ENCODE data around the gene DNASE1L2. TPM values are rescaled to one million over a fixed set of nuclear protein-coding genes. Genes with fewer than 3 reads are reported as not detected.

Gene DNASE1L2
- total and polyA plus RNA-seq, 2 of the 8 experiments (the other 6 are each of a cell fraction or from before 2014, with no cell fraction given) = 0.35 to 0.97 TPM

GRCh38 chr16:2226918-2227317 is 9.3 kb upstream of the DNASE1L2 start:
- Histone ChIP-seq H3K9me3 (ENCODE audit: insufficient read depth in 2 of 2, low read depth in 1 of 2, low read length in 1 of 2) (no peaks in the 10 kb centered on the region), H3K4me2 (ENCODE audit: insufficient read depth in 1 of 2, low read depth in 2 of 2, low read length in 2 of 2) (no peak overlapping the region), H4K20me1 (replicated peaks in 1 of 2; ENCODE audit: control insufficient read depth in 1 of 2, insufficient read depth in 2 of 2, low read length in 2 of 2) (peaks cover 9 to 15% of the 10 kb centered on the region in 2 experiments), H3K79me1 (ENCODE audit: low read depth, low read length) (peaks cover 3% of the 10 kb centered on the region; the same call in 1 of the 2 replicates), H4K91ac (replicated peaks; ENCODE audit: insufficient read length, low read length) (no peak overlapping the region), H3K79me2 (ENCODE audit: control insufficient read depth in 1 of 2, insufficient read depth in 2 of 2, low read length in 2 of 2) (peaks cover 3 to 29% of the 10 kb centered on the region in 2 experiments; a peak in 2 of 4 replicates), H2BK5ac (ENCODE audit: low read depth, low read length) (no peak overlapping the region), H3K9ac (replicated peaks in 1 of 4; ENCODE audit: extremely low read depth in 1 of 4, low read depth in 3 of 4, low read length in 3 of 4) (no peak overlapping the region), H3K27me3 (replicated peaks in 1 of 4; ENCODE audit: control insufficient read depth in 3 of 4, extremely low read depth in 1 of 4, insufficient read depth in 3 of 4, low read length in 3 of 4) (no peaks in the 10 kb centered on the region), H2AK5ac (ENCODE audit: low read depth, low read length) (no peak overlapping the region), H4K8ac (ENCODE audit: extremely low read depth, insufficient read depth, low read length) (no peak overlapping the region), H3K14ac (ENCODE audit: insufficient read length) (no peak overlapping the region), H3K23me2 (ENCODE audit: low read depth, low read length) (no peaks in the 10 kb centered on the region), H4K5ac (ENCODE audit: insufficient read length, low read depth, low read length) (no peak overlapping the region), H2BK12ac (ENCODE audit: low read depth, low read length) (no peak overlapping the region), H2BK120ac (replicated peaks; ENCODE audit: low read depth, low read length) (no peak overlapping the region), H3K4ac (replicated peaks; ENCODE audit: insufficient read length, low read depth, low read length) (no peak overlapping the region), H3K4me3 (ENCODE audit: extremely low read depth in 1 of 4, insufficient read depth in 2 of 4, low read depth in 3 of 4, low read length in 4 of 4) (no peak overlapping the region), H3K4me1 (replicated peaks in 1 of 4; ENCODE audit: control insufficient read depth in 3 of 4, insufficient read depth in 4 of 4, low read length in 3 of 4) (no peaks in the 10 kb centered on the region), H3K23ac (ENCODE audit: insufficient read length) (no peak overlapping the region), H2BK15ac (ENCODE audit: low read length) (no peak overlapping the region), H2BK20ac (ENCODE audit: low read length) (no peak overlapping the region), H3K36me3 (ENCODE audit: control insufficient read depth in 2 of 4, insufficient read depth in 4 of 4, low read length in 3 of 4) (peaks cover 0 to 20% (median 4%) of the 10 kb centered on the region in 4 experiments; a peak in 5 of 8 replicates), H3K18ac (ENCODE audit: extremely low read depth, low read length) (no peak overlapping the region), H3K56ac (replicated peaks; ENCODE audit: insufficient read length, low read depth, low read length) (no peak overlapping the region), H3K27ac (ENCODE audit: low read depth, low read length) (no peak overlapping the region), H2AFZ (ENCODE audit: low read length) (no peak overlapping the region)
- ChIA-PET POLR2A (ENCODE audit: partially characterized antibody) (interaction anchor here (0.9 to 6.7 kb wide), 12 partner anchors 9 to 242 kb away, joined by 3 to 37 read pairs (median 6); partner anchors contain the start of genes BRICD5, DNASE1L2, ECI1 and PGP), CTCF (ENCODE audit: partially characterized antibody) (interaction anchor here (1.1 to 2.8 kb wide), 4 partner anchors 10 to 37 kb away, joined by 3 to 10 read pairs (median 4); partner anchors contain the start of gene ECI1)
- DNase-seq (ENCODE audit: low read depth in 1 of 2, low spot score in 2 of 2) = no peak
- 95% methylated on average over 6 of the region's 6 CpGs; no CpG with 5 or more reads in 1 of the 2 experiments for WGBS, 2 experiments (ENCODE audit: extremely low coverage in 1 of 2, insufficient coverage in 1 of 2, insufficient read length in 1 of 2, insufficient replicate concordance in 2 of 2, low coverage in 1 of 2, low lambda C conversion rate in 2 of 2, missing lambda C conversion rate in 1 of 2)
- FAIRE-seq = no peak
- no peak for TF ChIP-seq GTF2F1 (IDR thresholded peaks at IDR 0.05; ENCODE audit: borderline replicate concordance, low read depth, low read length)
- TF ChIP-seq JUN (IDR thresholded peaks at IDR 0.05; ENCODE audit: low read depth, low read length) = no peak
- TF ChIP-seq RNF2 (IDR thresholded peaks at IDR 0.05; ENCODE audit: borderline replicate concordance, low read depth, low read length, missing control alignments, poor library complexity, severe bottlenecking) = no peak
- TF ChIP-seq HDAC2 (IDR thresholded peaks at IDR 0.05; ENCODE audit: borderline replicate concordance in 1 of 2, low read depth in 2 of 2, low read length in 2 of 2) = no peak
- TF ChIP-seq ASH2L (IDR thresholded peaks at IDR 0.05; ENCODE audit: low read length) = no peak

Measured in H1 (cell line).